IMR-90 (cell line): Measurements from ENCODE around the gene NTMT2. TPM values are rescaled to one million over a fixed set of nuclear protein-coding genes. Genes with fewer than 3 reads are reported as not detected.

Experiments
- ATAC-seq: fragments of 200-7000 bp; cut with Tn5 transposase; 2 replicates; pipeline ENCODE4 v1.9.1; 2020; ENCODE audit warnings: low read depth, mild to moderate bottlenecking, moderate library complexity
- BruUV-seq: library from RNA; stranded (reverse); fragments of 400-500 nt; replicated peaks from 2 replicates; lab custom pipeline; 2021; lab: Mats Ljungman, UMichigan
- CTCF ChIA-PET: fragments of 300-600 bp; formaldehyde crosslinking; extraction: SDS; loops from one replicate; lab custom pipeline; 2021; ENCODE audit warnings: antibody characterized with exemption; lab: Yijun Ruan, JAX
- POLR2A ChIA-PET: fragments of 300-600 bp; sonication (Branson Sonifier 250); formaldehyde crosslinking; loops from one replicate; lab custom pipeline; 2022; ENCODE audit warnings: antibody characterized with exemption; ENCODE audit not compliant: unreplicated experiment; lab: Charles Lee
- DNase-seq: peaks from one replicate; pipeline ENCODE4 v3.0.0; 2013
- H2AFZ ChIP-seq: replicated peaks from 2 replicates; pipeline ENCODE3; 2013; ENCODE audit warnings: low read length, mild to moderate bottlenecking; ENCODE audit not compliant: poor library complexity
- H2AK5ac ChIP-seq: 2 replicates; pipeline ENCODE4 v1.6.1; 2013; ENCODE audit warnings: low read depth, low read length, inconsistent platforms
- H2AK9ac ChIP-seq: replicated peaks from 2 replicates; pipeline ENCODE3; 2013; ENCODE audit warnings: mild to moderate bottlenecking, low read depth, low read length, moderate library complexity; ENCODE audit not compliant: poor library complexity
- H2BK120ac ChIP-seq: 2 replicates; pipeline ENCODE4 v1.6.1; 2013; ENCODE audit warnings: low read depth, low read length, inconsistent platforms
- H2BK15ac ChIP-seq: 3 replicates; pipeline ENCODE4 v1.6.1; 2013; ENCODE audit warnings: low read depth, low read length, inconsistent platforms
- H2BK20ac ChIP-seq: 2 replicates; pipeline ENCODE4 v1.6.1; 2013; ENCODE audit warnings: low read depth, mild to moderate bottlenecking, inconsistent platforms, low read length, moderate library complexity
- H2BK5ac ChIP-seq: 2 replicates; pipeline ENCODE4 v1.6.1; 2013; ENCODE audit warnings: mild to moderate bottlenecking, low read depth, low read length, inconsistent platforms; ENCODE audit not compliant: poor library complexity, severe bottlenecking
- H3K14ac ChIP-seq: replicated peaks from 2 replicates; pipeline ENCODE4 v1.6.1; 2013; ENCODE audit warnings: low read depth, low read length, inconsistent platforms
- H3K18ac ChIP-seq: 2 replicates; pipeline ENCODE4 v1.6.1; 2013; ENCODE audit warnings: low read depth, low read length, control low read depth
- H3K23ac ChIP-seq: 2 replicates; pipeline ENCODE4 v1.6.1; 2013; ENCODE audit warnings: low read depth, low read length, inconsistent platforms
- H3K27ac ChIP-seq: 2 replicates; pipeline ENCODE4 v1.5.1; 2013; ENCODE audit warnings: mild to moderate bottlenecking, control low read depth, low read length; ENCODE audit not compliant: insufficient read depth
- H3K27me3 ChIP-seq: 2 replicates; pipeline ENCODE4 v1.6.1; 2013; ENCODE audit warnings: low read length; ENCODE audit not compliant: control insufficient read depth, insufficient read depth
- H3K36me3 ChIP-seq: 2 replicates; pipeline ENCODE4 v1.6.1; 2013; ENCODE audit warnings: low read length, mixed read lengths; ENCODE audit not compliant: control insufficient read depth, insufficient read depth
- H3K4ac ChIP-seq: 2 replicates; pipeline ENCODE4 v1.6.1; 2013; ENCODE audit warnings: low read depth, low read length, inconsistent platforms
- H3K4me1 ChIP-seq: 2 replicates; pipeline ENCODE4 v1.6.1; 2013; ENCODE audit warnings: low read length, mixed read lengths; ENCODE audit not compliant: control insufficient read depth, insufficient read depth
- H3K4me2 ChIP-seq: 2 replicates; pipeline ENCODE4 v1.6.1; 2013; ENCODE audit warnings: low read depth, mild to moderate bottlenecking, control low read depth, low read length, moderate library complexity
- H3K4me3 ChIP-seq: 2 replicates; pipeline ENCODE4 v1.5.1; 2013; ENCODE audit warnings: low read depth, mild to moderate bottlenecking, control low read depth, low read length, moderate library complexity; ENCODE audit not compliant: insufficient read depth
- H3K56ac ChIP-seq: 2 replicates; pipeline ENCODE4 v1.6.1; 2013; ENCODE audit warnings: low read length, inconsistent platforms; ENCODE audit not compliant: insufficient read depth; ENCODE audit errors: extremely low read depth
- H3K79me1 ChIP-seq, 2 experiments: 2 replicates each; pipeline ENCODE4 v1.6.1; 2013; ENCODE audit warnings: low read length in 2 of 2, inconsistent platforms in 1 of 2, low read depth in 1 of 2
- H3K9ac ChIP-seq: 2 replicates; pipeline ENCODE4 v1.6.1; 2013; ENCODE audit warnings: low read depth, low read length, control low read depth
- H3K9me1 ChIP-seq: 2 replicates; pipeline ENCODE4 v1.6.1; 2013; ENCODE audit warnings: low read length, inconsistent platforms; ENCODE audit not compliant: insufficient read depth
- H3K9me3 ChIP-seq: 2 replicates; pipeline ENCODE4 v1.6.1; 2013; ENCODE audit warnings: low read length; ENCODE audit not compliant: control insufficient read depth, insufficient read depth
- H4K20me1 ChIP-seq: 2 replicates; pipeline ENCODE4 v1.6.1; 2013; ENCODE audit warnings: low read length, inconsistent platforms; ENCODE audit not compliant: insufficient read depth
- H4K5ac ChIP-seq: 2 replicates; pipeline ENCODE4 v1.6.1; 2013; ENCODE audit warnings: mild to moderate bottlenecking, low read depth, low read length, control low read depth
- H4K8ac ChIP-seq, 2 experiments: 2 replicates each; pipeline ENCODE4 v1.6.1; 2013; ENCODE audit warnings: low read depth in 2 of 2, low read length in 2 of 2, control low read depth in 1 of 2, inconsistent platforms in 1 of 2
- H4K91ac ChIP-seq: 2 replicates; pipeline ENCODE4 v1.6.1; 2013; ENCODE audit warnings: low read depth, low read length, inconsistent platforms; ENCODE audit not compliant: insufficient read depth
- BHLHE40 ChIP-seq: fragments of 150-350 bp; IDR thresholded peaks from 2 replicates; pipeline ENCODE4 v1.6.1; 2016; ENCODE audit warnings: mild to moderate bottlenecking, low read depth, low read length
- CEBPB ChIP-seq: IDR thresholded peaks from 2 replicates; pipeline ENCODE4 v1.6.1; 2012; ENCODE audit warnings: low read depth, low read length, improper control_type of control experiment
- CHD1 ChIP-seq: IDR thresholded peaks from 2 replicates; pipeline ENCODE4 v1.6.1; 2012; ENCODE audit warnings: low read depth, low read length, improper control_type of control experiment
- CTCF ChIP-seq: conservative IDR thresholded peaks from 2 replicates; pipeline ENCODE4 v1.5.1; 2012; ENCODE audit warnings: mild to moderate bottlenecking, low read depth, low read length, improper control_type of control experiment
- FOS ChIP-seq: fragments of 150-350 bp; IDR thresholded peaks from 2 replicates; pipeline ENCODE4 v1.6.1; 2016; ENCODE audit warnings: low read depth, low read length
- MAFK ChIP-seq: IDR thresholded peaks from 2 replicates; pipeline ENCODE4 v1.6.1; 2012; ENCODE audit warnings: low read depth, low read length, improper control_type of control experiment
- MAZ ChIP-seq: IDR thresholded peaks from 2 replicates; pipeline ENCODE4 v1.6.1; 2012; ENCODE audit warnings: low read depth, mild to moderate bottlenecking, low read length, improper control_type of control experiment, moderate library complexity, borderline replicate concordance
- MXI1 ChIP-seq: IDR thresholded peaks from 2 replicates; pipeline ENCODE4 v1.6.1; 2012; ENCODE audit warnings: low read depth, mild to moderate bottlenecking, low read length, moderate library complexity, borderline replicate concordance
- NFE2L2 ChIP-seq: fragments of 150-350 bp; IDR thresholded peaks from 2 replicates; pipeline ENCODE4 v1.6.1; 2016; ENCODE audit warnings: low read depth, mild to moderate bottlenecking, low read length
- POLR2A ChIP-seq: IDR thresholded peaks from 2 replicates; pipeline ENCODE4 v1.6.1; 2012; ENCODE audit warnings: mild to moderate bottlenecking, low read depth, low read length
- RAD21 ChIP-seq: IDR thresholded peaks from 2 replicates; pipeline ENCODE4 v1.6.1; 2012; ENCODE audit warnings: low read length, improper control_type of control experiment
- RCOR1 ChIP-seq: IDR thresholded peaks from 2 replicates; pipeline ENCODE4 v1.6.1; 2012; ENCODE audit warnings: mild to moderate bottlenecking, low read length, improper control_type of control experiment; ENCODE audit not compliant: insufficient replicate concordance
- RFX5 ChIP-seq: IDR thresholded peaks from 2 replicates; pipeline ENCODE4 v1.8.0; 2012; ENCODE audit warnings: low read depth, mild to moderate bottlenecking, low read length, moderate library complexity
- SMC3 ChIP-seq: fragments of 150-350 bp; IDR thresholded peaks from 2 replicates; pipeline ENCODE4 v1.6.1; 2016; ENCODE audit warnings: low read depth, mild to moderate bottlenecking, antibody characterized with exemption, low read length, moderate library complexity
- USF2 ChIP-seq: fragments of 150-350 bp; IDR thresholded peaks from 2 replicates; pipeline ENCODE4 v1.6.1; 2017; ENCODE audit warnings: mild to moderate bottlenecking, antibody characterized with exemption, low read length, low read depth
- WGBS, 2 experiments: methylation state at CpG; one replicate each; pipeline versions ENCODE4 v1.1.5 to v1.1.7; 2013; ENCODE audit warnings: missing lambda C conversion rate in 2 of 2; ENCODE audit not compliant: insufficient read length in 1 of 2; ENCODE audit errors: extremely low coverage in 2 of 2; 5-methylcytosine and 5-hydroxymethylcytosine counted together
- dilution Hi-C: fragments of 300-500 bp; cut with HindIII; formaldehyde crosslinking; loops from one replicate; pipeline ENCODE4 v1.14.3; 2018; ENCODE audit warnings: low sequenced_read_pairs; ENCODE audit not compliant: unreplicated experiment
- in situ Hi-C: fragments of 300-500 bp; cut with MboI; formaldehyde crosslinking; loops from 3 replicates; pipeline ENCODE4 v1.14.3; 2019; ENCODE audit warnings: low sequenced_read_pairs, inconsistent platforms, mixed read lengths
- intact Hi-C: fragments of 100-400 bp; cut with micrococcal nuclease; formaldehyde crosslinking; loops from 2 replicates; pipeline ENCODE4 v1.10.0; 2022
- polyA plus RNA-seq, 3 experiments: library from polyadenylated mRNA; depleted of rRNA; stranded (reverse); fragments of >200 nt; gene quantifications; 2 replicates each; pipeline ENCODE4 v1.2.3, GENCODE V29; 2012; ENCODE audit warnings: low replicate concordance in 1 of 3
- total RNA-seq: library from RNA; depleted of rRNA; stranded (reverse); fragments of >200 nt; gene quantifications from 2 replicates; pipeline ENCODE4 v1.2.3, GENCODE V29; 2012

The NTMT2 gene
- total and polyA plus RNA-seq, 2 of the 4 experiments (the other 2 are of a cell fraction): not detected

GRCh38 chr1:170131984-170132383 is 13.8 kb upstream of the NTMT2 start:
- H3K36me3 ChIP-seq: no peaks in the 10 kb centered on the region
- H3K27me3 ChIP-seq: no peaks in the 10 kb centered on the region; the same call in 1 of the 2 replicates
- no TSS peak for BruUV-seq
- no peaks in the 10 kb centered on the region for H3K9me1 ChIP-seq
- in situ Hi-C loops (no loop called here), intact Hi-C loops (no loop called here), dilution Hi-C loops (no loop called here)
- H3K14ac ChIP-seq: no peak overlapping the region
- ChIA-PET POLR2A (no interaction called here), CTCF (no interaction called here)
- H3K79me1 ChIP-seq: no peaks in the 10 kb centered on the region
- H2BK120ac ChIP-seq: no peak overlapping the region
- H3K23ac ChIP-seq: no peak overlapping the region
- no peak overlapping the region for H3K4me3 ChIP-seq
- ATAC-seq: no peak
- H3K18ac ChIP-seq: no peak overlapping the region
- no peak for TF ChIP-seq RCOR1
- TF ChIP-seq POLR2A: no peak
- no peak for TF ChIP-seq RFX5
- TF ChIP-seq NFE2L2: no peak
- TF ChIP-seq FOS: no peak
- TF ChIP-seq MXI1: no peak
- no peak for TF ChIP-seq RAD21
- TF ChIP-seq USF2: no peak
- no peak for TF ChIP-seq CEBPB
- no peak for TF ChIP-seq SMC3
- no peak for TF ChIP-seq CTCF
- no peak for TF ChIP-seq BHLHE40
- no peak for TF ChIP-seq MAFK
- no peak for TF ChIP-seq CHD1
- TF ChIP-seq MAZ: no peak
- H2AFZ ChIP-seq: no peak overlapping the region
- H3K9ac ChIP-seq: no peak overlapping the region
- no peak overlapping the region for H3K27ac ChIP-seq
- no peak overlapping the region for H4K8ac ChIP-seq
- no peak overlapping the region for H2BK20ac ChIP-seq
- no peaks in the 10 kb centered on the region for H4K20me1 ChIP-seq
- no peak overlapping the region for H3K56ac ChIP-seq
- H4K91ac ChIP-seq: no peak overlapping the region
- no CpG with 5 or more reads among the region's 1 CpG for WGBS, 2 experiments
- H3K9me3 ChIP-seq: no peaks in the 10 kb centered on the region
- H3K4ac ChIP-seq: no peak overlapping the region
- no peaks in the 10 kb centered on the region for H3K4me1 ChIP-seq
- no peak overlapping the region for H2BK15ac ChIP-seq
- no peak overlapping the region for H3K4me2 ChIP-seq
- no peak overlapping the region for H4K5ac ChIP-seq
- H2BK5ac ChIP-seq: no peak overlapping the region
- H2AK9ac ChIP-seq: no peak overlapping the region
- H2AK5ac ChIP-seq: no peak overlapping the region
- no peak for DNase-seq
